Islet of Langerhans (tissue), 1 donor: ENCODE measurements around the gene ZNF608.

Experiments used
- FAIRE-seq: peaks from one replicate; lab custom pipeline; 2011; peaks lifted over from hg19 to GRCh38; lab: Jason Lieb, UNC

ZNF608 gene

DNA sequence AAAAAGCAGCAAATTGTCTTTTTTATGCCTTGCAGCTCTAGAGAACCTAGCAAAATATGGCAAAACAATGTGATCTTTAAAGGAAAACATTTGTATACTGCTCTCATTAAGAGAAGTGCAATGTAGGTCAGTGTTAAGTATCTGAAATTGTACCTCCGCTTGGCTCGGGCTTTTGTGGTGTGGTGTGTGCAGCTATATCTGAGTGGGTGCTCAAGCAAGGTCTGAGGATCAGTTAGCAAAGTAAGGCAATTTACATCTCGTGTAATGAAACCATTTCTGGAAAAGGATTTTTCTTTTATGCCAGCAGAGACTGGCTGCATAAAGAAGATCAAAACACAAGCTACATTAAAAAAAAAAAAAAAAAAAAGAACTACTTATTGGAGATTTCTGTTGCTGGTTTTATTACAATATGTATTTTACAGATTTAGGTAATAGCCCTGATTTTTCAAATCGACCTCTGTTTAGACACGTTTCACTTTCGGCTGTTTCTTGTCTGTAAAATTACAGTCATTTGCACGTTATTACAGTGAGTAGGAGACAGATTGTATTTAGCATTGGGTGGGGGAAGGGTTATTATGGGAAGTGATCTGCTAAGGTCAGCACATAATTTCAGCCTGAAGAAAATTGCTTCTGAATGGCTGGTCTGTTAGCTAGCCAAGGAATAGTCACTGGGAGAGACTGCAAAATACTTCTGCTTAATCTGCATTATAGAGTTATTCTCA is 7.9 kb upstream of the ZNF608 start:
- FAIRE-seq: peak; percentile 96

- FAIRE-seq: no peak
Observed at GRCh38 chr5:124752854-124753720, 6.6 kb upstream of the ZNF608 start.

DNA sequence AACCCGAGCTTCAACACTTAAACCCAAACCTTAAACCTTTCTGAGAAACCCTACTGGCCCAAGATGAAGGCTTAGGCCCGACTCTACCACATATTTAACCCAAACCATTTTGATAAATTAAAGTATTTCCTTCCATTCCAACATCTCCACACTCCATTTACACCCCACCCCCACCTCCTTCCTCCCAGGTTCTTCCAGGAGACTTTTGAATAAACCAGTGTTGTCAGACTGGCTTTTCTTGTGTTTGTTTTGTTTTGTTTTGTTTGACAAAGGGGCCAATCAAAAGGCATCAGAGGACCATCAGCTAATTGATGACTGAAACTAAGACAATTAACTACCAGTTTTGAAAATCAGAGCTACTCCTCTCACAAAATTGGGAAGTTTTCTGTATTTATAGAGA is 4.6 kb upstream of the ZNF608 start:
- no peak for FAIRE-seq

DNA sequence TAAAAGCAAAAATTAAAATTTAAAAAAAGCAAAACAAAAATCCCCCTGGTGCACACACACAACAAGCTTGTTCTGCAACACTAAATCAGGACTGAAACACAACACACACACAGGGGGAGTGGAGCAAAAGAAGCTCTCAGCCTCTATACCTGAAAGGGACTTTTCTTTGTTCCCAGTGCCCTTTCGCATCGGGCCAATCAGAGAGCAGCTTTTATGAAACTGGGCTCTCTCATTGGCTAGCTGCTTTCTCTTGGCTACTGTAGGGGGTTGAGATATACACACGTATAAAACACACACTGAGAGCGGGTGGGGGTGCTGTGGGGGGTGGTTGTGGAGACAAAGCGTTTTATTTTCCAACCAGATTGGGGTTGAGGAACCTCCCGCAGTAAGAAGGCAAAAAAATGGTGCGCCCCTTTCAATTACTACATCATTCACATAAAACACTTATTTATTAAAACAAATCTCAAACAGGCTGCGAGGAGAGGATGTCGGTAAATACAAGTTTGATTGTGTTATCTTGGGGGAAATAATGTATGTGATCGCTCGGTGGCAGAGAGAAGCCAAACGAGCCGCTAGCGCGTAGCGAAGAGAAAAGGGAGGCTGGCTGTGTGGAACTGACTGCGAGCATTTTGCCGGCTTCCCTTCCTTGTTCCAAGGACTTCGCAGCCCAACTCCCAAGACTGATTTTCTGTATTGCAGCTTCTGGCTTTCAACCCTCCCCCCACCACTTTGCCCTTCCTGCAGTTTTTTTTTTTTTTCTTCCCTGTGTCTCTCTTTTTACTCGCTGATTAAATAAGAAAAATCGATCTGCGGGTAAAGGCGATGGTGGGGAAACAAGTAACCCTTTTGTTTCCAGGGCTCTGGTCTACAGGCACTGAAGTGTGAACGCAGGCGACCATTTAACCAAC is 2.5 kb upstream of the ZNF608 start:
- peak; percentile 98 for FAIRE-seq

DNA sequence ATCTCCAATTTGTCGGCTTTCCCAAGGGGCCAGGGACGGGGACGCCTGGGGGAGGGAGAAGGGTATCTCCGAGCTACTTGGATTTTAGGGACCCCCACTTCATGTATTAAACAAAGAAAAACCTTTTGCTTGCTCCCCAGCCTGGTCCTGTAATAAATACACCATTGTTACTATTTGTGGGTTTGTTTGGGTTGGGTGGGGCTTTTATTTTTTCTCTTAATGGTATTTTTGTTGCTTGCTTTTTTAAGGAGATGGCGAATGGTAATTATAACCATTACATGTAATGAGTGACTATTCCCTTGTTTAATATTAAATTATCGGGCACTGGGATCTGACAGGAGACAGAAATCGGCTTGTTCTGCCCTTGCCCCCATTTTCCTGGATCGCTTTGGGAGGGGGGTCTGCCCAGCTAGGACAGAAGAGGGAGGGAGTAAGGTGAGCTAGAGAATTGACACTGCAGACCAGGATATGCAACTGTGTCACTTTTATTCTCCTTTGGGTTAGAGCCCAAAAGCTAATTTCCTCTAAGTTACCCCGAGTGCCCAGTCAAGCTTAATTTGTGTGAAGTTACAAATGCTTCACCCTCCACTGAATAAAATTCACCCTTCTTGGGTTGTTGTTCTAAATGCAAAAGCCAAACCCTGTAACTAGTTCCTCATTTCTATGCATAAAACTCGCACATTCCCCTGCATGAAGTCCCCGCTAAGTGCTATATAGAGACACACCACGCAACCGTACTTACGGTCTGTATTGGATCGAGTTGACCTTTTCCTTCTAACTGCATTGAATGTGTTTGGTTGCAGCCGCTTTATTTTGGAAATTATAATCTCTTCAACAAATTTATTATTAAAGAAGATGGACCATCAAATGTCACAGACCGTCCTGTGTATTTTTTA is 1.6 kb upstream of the ZNF608 start:
- FAIRE-seq: peak; percentile 61

DNA sequence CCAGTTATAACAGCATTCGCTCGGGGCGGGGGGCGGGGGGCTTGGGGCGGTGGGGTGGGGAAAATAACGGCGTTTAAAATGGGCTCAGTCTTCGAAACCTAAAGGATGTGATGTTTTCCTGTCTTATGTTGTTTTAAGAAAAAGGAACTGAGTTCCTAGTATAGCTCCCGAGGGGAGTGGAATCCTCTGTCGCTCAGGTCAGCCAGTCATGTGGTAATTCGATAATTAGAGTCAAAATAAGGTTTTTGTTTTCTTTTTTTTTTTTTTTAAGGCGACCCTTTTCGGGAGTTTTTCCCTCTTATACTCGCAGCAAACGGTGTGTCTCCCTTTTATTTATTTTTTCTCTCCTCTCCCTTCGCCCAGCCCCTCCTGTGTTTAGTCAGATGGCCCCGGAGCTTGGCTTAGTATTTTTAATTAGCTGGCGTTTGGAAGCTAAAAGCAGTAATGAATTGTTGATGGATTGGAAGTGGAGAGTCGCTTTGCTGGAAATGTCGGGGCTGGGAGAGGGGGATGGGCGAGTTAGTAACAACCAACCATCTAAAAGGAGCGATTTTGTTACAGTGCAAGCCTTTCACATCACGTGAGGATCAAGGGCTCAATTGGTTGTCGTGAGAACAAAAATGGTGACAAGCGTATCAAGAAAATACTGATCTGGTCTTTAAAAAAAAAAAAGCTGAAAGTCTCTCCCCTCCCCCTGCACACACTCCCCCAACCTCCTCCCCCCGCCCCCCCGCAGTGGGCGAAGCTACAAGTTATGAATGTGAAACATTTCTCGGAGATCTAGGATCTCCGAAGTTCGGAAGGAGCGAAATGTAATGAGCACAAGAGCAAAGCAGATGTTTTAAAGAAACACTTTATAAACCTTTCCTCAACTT is 714 bp upstream of the ZNF608 start:
- peak; percentile 97 for FAIRE-seq

- FAIRE-seq: peak; percentile 93
Observed at GRCh38 chr5:124745007-124745927, 1.2 kb downstream of the ZNF608 start.

DNA sequence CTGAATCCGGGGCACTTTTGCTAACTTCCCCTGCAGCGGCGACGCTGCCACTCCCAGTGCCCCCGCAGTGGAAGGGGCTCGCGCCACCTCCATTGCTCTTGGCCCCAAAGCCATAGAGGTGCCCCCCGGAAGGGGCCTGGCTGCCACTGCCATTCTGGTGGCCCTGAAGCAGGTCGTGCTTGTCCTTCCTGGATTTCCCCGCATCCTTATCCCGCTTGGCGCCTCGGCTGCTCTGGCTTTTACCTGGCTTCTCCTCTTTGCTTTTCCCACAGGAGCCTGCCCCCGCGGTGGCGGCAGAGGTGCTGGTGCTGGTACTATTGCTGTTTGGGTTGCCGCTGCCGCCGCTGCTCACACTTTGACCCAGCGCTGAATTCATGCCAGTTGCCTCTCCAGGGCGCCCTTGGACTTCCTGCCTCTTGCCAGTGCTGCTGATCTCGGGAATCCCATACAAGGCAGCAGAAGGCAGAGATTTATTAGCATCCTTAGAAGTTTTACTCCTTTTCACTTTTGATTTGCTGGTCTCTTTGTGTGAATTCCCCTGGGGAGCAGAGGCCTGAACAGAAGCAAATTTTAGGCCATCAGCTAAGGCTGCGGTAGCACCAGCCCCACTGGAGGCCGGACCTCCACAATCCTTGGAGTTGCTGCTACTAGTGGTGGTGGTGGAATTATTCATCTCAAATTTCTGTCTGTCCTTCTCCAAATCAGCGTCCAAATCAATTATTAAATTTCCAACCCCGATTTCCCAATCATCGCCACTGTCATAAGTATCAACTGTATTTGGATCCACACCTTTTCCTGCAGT is 2.1 kb downstream of the ZNF608 start:
- no peak for FAIRE-seq

DNA sequence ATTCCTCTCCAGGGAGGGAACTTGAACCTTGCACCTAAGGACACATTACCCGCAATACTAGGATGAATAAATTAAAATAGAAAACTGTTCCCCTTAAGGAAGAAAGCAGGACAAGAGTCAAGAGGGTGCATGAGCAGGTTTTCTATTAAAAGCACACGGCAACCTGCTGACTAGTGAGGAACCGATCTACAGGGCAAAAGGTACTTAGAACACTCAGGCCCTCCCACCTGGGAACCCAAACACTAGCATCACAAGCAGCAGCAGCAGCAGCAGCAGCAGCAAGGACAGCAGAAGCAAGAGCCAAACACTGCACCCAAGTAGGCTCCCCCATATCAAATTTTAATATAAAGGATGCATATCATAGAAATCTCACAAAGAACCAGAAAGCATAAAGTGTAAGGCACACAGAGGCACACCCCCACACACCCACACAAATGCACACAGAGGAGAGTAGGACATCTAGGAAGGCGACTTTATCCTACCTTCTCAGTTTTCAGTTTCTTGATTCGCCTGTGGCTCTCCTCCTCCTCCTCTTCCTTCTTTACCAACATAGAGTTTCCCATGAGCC is 2.8 kb downstream of the ZNF608 start:
- peak; percentile 83 for FAIRE-seq

DNA sequence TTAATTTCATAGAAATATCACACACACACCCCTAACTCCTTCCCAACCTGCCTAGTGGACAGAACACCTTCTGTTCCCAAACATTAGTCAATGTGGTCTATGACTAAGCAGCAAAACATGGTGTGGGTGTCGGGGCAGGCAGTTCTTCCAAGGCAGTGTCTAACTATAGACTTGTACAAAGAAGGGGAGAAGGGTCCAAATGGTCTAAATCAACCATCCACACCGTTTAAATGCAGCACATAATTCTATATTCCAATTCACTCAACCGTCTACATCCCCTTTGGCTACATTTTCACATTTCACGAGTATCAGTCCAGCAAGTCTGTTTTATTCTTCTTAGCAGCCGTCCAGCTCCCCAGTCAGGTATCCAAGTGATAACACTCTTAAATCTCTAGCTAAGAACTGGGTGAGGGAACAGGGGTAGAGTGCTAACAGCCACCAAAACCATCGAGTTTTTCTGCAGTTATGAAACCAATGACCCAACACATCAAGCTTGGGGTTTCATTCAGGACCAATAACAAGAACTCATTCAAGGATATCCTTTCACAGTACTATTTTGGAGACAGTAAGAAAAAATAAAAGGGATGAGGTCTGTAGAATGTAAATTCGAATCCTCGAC is 3.3 kb downstream of the ZNF608 start:
- peak; percentile 85 for FAIRE-seq

- peak; percentile 9 for FAIRE-seq
Observed at GRCh38 chr5:124742521-124742920, 3.9 kb downstream of the ZNF608 start.

DNA sequence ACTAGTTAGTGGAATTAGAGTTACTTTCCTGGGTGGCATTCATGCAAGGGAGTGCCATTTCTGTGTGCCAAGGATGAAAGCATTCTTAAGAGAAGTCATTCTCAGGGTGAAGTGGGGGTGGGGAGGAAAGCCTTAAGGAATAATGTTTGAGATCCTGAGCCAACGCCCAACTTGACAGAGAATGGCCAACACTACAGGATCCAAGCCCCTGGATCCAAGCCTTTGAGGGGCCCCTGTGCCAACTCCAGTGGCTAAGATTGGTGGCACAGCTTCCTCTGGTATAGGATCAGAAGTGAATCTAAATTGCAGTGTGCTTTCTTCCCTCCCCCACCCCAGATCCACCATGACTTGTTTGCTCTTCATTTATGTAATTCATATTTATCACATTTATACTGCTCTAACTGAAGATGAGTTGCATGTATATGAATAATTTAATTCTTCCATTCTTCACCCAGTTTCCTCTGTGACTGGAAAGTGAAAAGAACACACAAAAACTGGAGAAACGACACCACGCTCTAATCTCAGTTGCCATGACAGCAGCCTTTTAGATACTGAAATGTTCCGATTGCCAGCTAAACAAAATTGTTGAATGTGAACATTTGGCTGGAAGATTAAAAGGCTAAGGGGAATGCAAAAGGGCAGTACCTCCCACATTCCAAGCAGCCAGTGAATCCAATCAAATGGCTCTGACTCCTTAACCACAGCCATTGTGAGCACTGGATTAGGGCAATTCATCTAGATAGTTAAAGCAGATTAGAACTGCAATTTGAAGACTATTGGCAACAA is 4.5 kb downstream of the ZNF608 start:
- FAIRE-seq: peak; percentile 82

DNA sequence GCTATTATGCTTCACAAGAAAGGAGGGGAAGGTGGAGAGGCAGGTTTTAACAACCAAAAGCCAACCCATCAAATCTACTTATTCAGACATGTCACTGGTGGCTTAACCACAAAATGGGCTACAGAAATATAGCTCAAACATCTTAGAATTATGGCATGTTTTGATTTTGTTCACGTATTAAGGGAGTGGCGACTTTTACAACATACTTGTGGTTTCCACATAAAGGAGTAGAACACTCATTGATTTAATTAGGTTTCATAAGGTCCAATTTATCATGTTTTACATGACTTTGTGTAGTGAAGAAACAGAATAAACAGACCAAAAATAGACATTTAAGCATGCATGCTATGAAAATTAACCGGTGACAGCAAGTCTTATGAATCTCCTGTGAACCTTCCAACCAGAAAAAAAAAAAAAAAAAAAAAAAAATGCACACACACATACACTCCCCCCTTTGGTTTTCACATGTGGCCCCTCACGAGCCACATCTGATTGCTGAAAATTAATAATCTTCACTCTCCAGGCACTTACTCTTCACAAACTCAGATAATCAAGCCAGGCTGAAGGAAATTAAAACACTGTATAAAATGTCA is 5.4 kb downstream of the ZNF608 start:
- FAIRE-seq: peak; percentile 76

- FAIRE-seq: no peak
Observed at GRCh38 chr5:124740071-124740470, 6.4 kb downstream of the ZNF608 start.

- FAIRE-seq: peak; percentile 43
Observed at GRCh38 chr5:124739634-124740025, 6.8 kb downstream of the ZNF608 start.
